Activated CD4-positive, alpha-beta T cell treated with anti-CD3 and anti-CD28 coated beads for 48 hours (primary cell): Measurements from ENCODE around the gene FAM120A.

Experiments used
- DNase-seq: peaks from one replicate; pipeline ENCODE4 v3.0.0-alpha.2; 2020

Gene FAM120A

GRCh38 chr9:93597871-93598646, 146.6 kb downstream of the FAM120A start:
- no peak for DNase-seq

- no peak for DNase-seq
Measured at GRCh38 chr9:93598647-93599241, 147.3 kb downstream of the FAM120A start.

- no peak for DNase-seq
Measured at GRCh38 chr9:93599571-93600403, 148.3 kb downstream of the FAM120A start.

- no peak for DNase-seq
Measured at GRCh38 chr9:93600504-93600903, 149.0 kb downstream of the FAM120A start.

DNA sequence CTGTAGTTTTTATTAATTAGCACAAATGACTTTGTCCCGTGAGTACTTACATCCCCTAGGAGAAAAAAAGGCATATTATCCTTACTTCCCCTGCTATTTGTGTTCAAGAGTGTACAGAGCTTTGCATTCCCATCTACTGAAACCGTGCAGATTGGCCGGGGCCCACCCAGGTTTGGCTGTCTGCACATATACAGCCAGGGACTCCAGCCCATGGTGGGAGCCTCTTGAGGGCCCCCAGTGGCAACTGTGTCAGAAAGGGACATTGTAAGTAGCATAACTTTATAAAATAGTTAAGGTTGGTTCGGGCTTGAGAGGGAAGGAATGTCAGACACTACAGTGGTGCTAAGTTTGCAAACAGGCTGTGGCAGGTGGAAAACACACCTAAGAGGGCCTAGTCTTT, 149.6 kb downstream of the FAM120A start:
- DNase-seq, result no peak

GRCh38 chr9:93601666-93602065, 150.2 kb downstream of the FAM120A start:
- DNase-seq, result no peak

- DNase-seq, result no peak
Measured at GRCh38 chr9:93603011-93603410, 151.5 kb downstream of the FAM120A start.

DNA sequence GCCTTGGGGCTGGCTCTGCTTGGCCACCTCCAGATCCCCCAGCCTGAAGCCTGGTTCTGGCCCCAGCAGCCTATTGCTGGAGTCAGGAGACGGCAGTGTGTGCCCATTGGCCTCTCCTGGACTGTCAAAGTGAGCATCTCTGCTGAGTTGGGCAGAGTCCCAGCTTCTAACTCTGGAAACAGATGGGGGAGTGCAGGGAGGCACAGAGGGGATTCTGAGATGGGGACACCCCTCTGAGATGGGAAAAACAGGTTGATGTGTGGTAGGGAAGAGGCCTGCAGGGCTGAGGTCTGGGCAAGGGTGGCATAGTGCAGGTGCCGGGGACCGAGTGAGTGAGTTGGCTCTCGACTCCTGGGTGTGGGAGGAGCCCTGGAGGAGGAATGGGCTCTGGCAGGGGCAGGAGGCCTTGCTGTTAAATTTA, 152.4 kb downstream of the FAM120A start:
- DNase-seq, result no peak

- DNase-seq, result no peak
Measured at GRCh38 chr9:93606187-93606586, 154.7 kb downstream of the FAM120A start.

DNA sequence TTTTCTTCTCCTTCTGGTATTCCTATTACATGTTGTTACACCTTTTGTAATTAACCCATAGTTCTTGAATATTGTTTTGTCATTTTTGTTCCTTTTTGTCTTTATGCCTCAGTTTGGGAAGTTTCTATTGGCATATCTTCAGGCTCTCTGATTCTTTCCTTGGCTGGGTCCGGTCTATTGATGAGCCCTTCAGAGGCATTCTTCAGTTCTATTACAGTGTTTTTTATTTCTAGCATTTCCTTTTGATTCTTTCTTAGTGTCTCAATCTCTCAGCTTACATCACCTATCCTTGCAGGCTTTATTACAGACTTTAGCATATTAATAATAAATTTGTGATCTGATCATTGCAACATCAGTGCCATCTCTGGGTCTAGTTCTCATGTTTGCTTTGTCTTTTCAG, 158.7 kb downstream of the FAM120A start:
- no peak for DNase-seq

DNA sequence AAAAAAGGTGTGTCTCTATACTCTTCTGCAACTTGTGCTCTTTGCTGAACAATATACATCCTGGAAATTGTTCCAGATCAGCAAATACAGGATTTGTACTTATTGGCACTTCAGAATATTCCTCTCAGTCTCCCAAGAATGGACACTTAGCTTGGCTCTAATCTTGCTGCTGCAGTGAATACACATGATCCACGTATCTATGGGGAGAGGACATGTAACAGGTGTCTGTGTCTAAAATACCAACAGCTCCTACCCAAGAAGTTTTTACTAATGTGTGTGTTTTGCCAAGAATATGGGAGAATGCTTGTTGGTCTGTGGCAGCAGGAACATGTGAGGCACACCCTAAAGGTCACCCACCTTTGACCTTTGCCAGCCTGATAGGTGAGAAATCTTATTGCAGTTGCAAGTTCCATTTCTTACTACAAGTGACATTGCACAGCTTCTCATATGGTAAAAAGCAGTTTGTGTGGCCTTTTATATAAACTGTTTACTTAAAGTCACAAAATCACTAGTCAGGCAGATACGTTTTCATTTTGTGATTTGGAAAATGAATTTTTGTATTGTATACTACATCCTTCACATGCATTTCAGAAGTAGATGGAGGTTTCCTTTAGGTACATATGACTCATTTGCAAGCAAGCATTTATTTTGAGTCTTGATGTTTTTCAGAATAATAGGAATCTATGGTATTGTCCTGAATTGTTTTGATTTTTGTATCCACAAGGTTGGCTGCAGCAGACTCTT, 160.7 kb downstream of the FAM120A start:
- DNase-seq, result no peak

DNA sequence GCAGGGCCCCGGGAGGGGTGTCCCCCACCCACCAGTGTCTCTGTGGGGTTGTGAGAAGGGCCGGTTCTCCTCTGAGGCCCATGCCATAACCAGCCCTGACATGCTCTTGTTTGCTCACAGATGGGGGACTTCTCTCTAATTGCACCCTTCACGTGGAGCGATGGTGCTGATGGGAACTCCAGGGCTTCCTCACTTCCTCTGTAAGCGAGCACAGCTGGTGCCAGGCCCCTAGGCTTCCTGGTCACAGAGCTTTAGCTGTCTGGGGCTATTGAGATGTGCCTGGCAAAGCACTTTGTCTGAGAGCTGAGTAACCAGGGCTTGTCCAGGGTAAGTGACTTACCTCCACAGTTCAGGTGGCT, 161.3 kb downstream of the FAM120A start:
- peak; percentile 11 for DNase-seq

DNA sequence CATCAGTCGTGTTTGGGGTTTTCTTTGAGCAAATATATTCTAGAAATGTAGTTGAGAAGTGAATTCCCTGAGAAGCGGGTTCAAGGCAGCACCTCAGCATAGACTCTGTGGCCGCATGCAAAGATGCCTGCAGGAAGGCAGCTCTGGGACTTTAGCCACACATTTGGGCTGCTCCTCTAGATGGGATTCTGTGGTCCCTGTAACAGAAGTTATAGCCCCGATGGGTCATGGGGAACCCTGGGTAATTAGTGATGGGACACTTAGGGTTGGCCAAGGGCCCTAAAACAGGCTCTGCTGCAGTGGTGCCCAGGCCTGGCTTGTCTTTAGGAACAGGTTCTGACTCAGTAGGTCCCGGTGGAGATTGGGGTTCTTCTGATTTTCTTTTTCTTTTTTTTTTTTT, 161.7 kb downstream of the FAM120A start:
- DNase-seq, result no peak

- DNase-seq, result no peak
Measured at GRCh38 chr9:93613791-93614190, 162.3 kb downstream of the FAM120A start.

GRCh38 chr9:93614830-93615468, 163.5 kb downstream of the FAM120A start:
- DNase-seq, result no peak
